ENCODE measurements around the gene CALML3.

DNA sequence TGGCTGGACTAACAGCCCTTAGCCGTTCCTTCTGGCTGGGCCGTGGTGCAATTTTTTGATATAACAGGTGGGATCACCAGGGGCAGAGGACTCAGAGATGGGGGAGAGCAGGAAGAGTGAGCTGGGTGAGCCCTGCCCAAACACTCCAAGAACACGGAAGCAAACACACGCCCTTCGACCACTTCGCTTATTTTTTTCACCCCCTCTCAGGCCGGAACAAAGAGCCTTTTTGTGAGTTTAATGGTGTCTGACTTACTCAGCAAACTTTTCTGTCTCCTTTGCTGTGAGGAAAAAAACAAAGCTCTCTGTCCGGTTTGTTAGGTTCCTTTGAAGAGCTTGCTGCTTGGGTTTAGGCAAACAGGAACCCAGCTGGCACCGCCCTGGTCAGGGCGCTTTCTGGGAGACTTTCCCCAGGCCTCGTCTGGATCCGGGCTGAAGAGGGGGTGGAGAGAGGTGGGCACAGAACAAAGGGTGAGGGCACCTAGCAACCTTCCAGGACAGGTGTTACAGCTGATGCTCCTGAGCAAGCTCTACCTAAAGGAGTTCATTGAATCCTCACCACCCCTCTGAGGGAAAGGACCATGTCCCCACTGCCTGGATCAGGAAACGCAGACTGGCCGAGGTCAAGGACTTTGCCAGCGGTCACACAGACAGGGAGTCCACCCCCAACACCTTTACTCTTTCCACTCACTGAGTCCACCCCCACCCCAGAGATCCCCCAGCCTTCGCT lies 23.3 kb downstream of the CALML3 start:
- TF ChIP-seq CTCF (conservative IDR thresholded peaks at IDR 0.05) (no peak), ZFX (IDR thresholded peaks at IDR 0.05) (peak; percentile 43; the same call in 1 of the 2 replicates)
